A673 (cell line): ENCODE measurements around the gene PTGIS. TPM values are rescaled to one million over a fixed set of nuclear protein-coding genes. Genes with fewer than 3 reads are reported as not detected.

Experiments used
- BruUV-seq: library from RNA; stranded (reverse); fragments of 400-500 nt; replicated peaks from 2 replicates; lab custom pipeline; 2021; lab: Mats Ljungman, UMichigan
- CTCF ChIA-PET: fragments of 300-600 bp; sonication (Branson Sonifier 250); formaldehyde crosslinking; loops from one replicate; lab custom pipeline; 2022; ENCODE audit warnings: antibody characterized with exemption; lab: Charles Lee
- POLR2A ChIA-PET: fragments of 300-600 bp; sonication (Branson Sonifier 250); formaldehyde crosslinking; loops from one replicate; lab custom pipeline; 2022; ENCODE audit warnings: antibody characterized with exemption; ENCODE audit not compliant: low non-redundant PET; lab: Charles Lee
- DNase-seq: peaks from one replicate; pipeline ENCODE4 v3.0.0-alpha.2; 2015; ENCODE audit warnings: low spot score
- H3K27ac ChIP-seq: fragments of 200-600 bp; sonication (generic); 2 replicates; pipeline ENCODE4 v1.5.1; 2016; ENCODE audit warnings: mixed run types, low read depth, mild to moderate bottlenecking, mixed read lengths, antibody characterized with exemption, low read length; ENCODE audit not compliant: poor library complexity, severe bottlenecking
- H3K27me3 ChIP-seq: fragments of 200-600 bp; sonication (generic); replicated peaks from 2 replicates; pipeline ENCODE4 v1.6.1; 2017; ENCODE audit warnings: mixed run types, low read depth, mild to moderate bottlenecking, mixed read lengths, antibody characterized with exemption, low read length; ENCODE audit not compliant: insufficient read depth, poor library complexity
- H3K36me3 ChIP-seq: fragments of 200-600 bp; sonication (generic); 2 replicates; pipeline ENCODE4 v1.6.1; 2016; ENCODE audit warnings: mixed run types, mild to moderate bottlenecking, mixed read lengths, antibody characterized with exemption, low read length; ENCODE audit not compliant: insufficient read depth, poor library complexity, severe bottlenecking
- H3K4me1 ChIP-seq: fragments of 200-600 bp; sonication (generic); 2 replicates; pipeline ENCODE4 v1.6.1; 2017; ENCODE audit warnings: mixed run types, mild to moderate bottlenecking, mixed read lengths, antibody characterized with exemption, low read length; ENCODE audit not compliant: insufficient read depth, poor library complexity, severe bottlenecking
- H3K4me3 ChIP-seq: fragments of 200-600 bp; sonication (generic); 2 replicates; pipeline ENCODE4 v1.5.1; 2016; ENCODE audit warnings: low read depth, mixed run types, mild to moderate bottlenecking, mixed read lengths, low read length; ENCODE audit not compliant: poor library complexity, severe bottlenecking
- H3K9me3 ChIP-seq: fragments of 200-600 bp; sonication (generic); 2 replicates; pipeline ENCODE4 v1.6.1; 2016; ENCODE audit warnings: mixed run types, low read depth, mild to moderate bottlenecking, mixed read lengths, antibody characterized with exemption, low read length; ENCODE audit not compliant: poor library complexity, severe bottlenecking
- EZH2 ChIP-seq: fragments of 200-600 bp; sonication (generic); IDR thresholded peaks from 2 replicates; pipeline ENCODE4 v1.6.1; 2017; ENCODE audit warnings: borderline replicate concordance, low read depth, mild to moderate bottlenecking, mixed read lengths, antibody characterized with exemption, low read length; ENCODE audit not compliant: poor library complexity, severe bottlenecking
- intact Hi-C: fragments of 100-400 bp; cut with micrococcal nuclease; formaldehyde crosslinking; loops from one replicate; pipeline ENCODE4 v1.10.0; 2022; ENCODE audit not compliant: unreplicated experiment
- total RNA-seq: library from RNA; stranded (reverse); gene quantifications from 2 replicates; pipeline ENCODE4 v1.2.3, GENCODE V29; 2021
- TF ChIP-seq, protein P1 (sequence below): fragments of 300-800, 200-600 bp; sonication (generic); conservative IDR thresholded peaks from 2 replicates; pipeline ENCODE4 v1.5.1; 2017; ENCODE audit warnings: low read depth, mild to moderate bottlenecking, antibody characterized with exemption, low read length, moderate library complexity, mixed read lengths

The PTGIS gene
- total RNA-seq, 1 experiment from 2014 or later, result not detected

DNA sequence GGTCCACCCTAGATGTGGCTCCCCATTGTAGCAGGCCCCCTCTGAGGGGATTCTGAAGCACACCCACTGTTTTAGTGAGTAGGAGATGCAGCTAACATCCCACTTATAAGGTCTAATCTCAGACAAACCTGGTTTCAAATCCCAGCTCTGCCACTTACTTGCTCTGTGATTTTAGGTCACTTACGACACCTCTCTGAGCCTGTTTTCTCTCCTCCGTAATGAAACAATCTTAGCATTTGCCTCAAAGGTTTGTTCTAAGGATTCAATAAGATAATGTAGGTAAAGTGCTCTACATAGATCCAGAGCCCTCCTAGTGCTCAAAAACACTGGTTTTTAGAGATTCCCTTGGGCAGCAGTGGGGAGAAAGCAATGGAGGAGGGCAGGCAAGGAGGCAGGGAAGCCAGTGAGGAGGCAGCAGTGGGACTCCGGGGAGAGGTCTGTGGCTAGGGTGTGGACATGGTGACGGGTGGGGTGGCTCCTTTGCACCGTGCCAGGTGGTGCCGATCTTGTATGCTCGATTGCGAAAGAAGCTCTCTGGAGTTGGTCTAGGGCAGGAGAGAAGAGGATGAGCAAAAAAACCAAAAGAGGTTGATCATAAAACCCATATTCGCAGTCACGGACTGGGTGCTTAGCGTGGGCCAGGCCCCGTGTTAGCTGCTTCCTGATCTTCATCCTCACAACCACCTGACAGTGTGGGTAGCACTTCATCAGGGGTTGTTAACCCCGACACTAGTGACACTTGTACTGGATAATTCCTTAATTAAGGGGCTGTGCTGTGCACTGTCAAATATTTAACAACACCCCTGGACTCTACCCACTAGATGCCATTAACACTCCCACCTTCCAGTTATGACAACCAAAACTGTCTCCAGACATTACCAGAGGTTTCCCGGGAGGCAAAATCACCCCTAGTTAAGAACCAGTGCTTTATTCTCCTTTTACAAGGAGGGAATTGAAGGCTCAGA, 16.8 kb upstream of the PTGIS start:
- H3K4me3 ChIP-seq, result no peak overlapping the region
- TF ChIP-seq, protein P1, sequence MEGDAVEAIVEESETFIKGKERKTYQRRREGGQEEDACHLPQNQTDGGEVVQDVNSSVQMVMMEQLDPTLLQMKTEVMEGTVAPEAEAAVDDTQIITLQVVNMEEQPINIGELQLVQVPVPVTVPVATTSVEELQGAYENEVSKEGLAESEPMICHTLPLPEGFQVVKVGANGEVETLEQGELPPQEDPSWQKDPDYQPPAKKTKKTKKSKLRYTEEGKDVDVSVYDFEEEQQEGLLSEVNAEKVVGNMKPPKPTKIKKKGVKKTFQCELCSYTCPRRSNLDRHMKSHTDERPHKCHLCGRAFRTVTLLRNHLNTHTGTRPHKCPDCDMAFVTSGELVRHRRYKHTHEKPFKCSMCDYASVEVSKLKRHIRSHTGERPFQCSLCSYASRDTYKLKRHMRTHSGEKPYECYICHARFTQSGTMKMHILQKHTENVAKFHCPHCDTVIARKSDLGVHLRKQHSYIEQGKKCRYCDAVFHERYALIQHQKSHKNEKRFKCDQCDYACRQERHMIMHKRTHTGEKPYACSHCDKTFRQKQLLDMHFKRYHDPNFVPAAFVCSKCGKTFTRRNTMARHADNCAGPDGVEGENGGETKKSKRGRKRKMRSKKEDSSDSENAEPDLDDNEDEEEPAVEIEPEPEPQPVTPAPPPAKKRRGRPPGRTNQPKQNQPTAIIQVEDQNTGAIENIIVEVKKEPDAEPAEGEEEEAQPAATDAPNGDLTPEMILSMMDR, result no peak
- no peak for TF ChIP-seq EZH2
- peaks cover 19% of the 10 kb centered on the region for H3K27me3 ChIP-seq
- ChIA-PET CTCF (no interaction called here), POLR2A (no interaction called here)
- H3K27ac ChIP-seq, result no peak overlapping the region
- no peaks in the 10 kb centered on the region for H3K4me1 ChIP-seq
- no peak for DNase-seq
- H3K9me3 ChIP-seq, result peaks cover 6% of the 10 kb centered on the region
- no peaks in the 10 kb centered on the region for H3K36me3 ChIP-seq
- intact Hi-C loops, result no loop called here
- BruUV-seq, result no TSS peak

DNA sequence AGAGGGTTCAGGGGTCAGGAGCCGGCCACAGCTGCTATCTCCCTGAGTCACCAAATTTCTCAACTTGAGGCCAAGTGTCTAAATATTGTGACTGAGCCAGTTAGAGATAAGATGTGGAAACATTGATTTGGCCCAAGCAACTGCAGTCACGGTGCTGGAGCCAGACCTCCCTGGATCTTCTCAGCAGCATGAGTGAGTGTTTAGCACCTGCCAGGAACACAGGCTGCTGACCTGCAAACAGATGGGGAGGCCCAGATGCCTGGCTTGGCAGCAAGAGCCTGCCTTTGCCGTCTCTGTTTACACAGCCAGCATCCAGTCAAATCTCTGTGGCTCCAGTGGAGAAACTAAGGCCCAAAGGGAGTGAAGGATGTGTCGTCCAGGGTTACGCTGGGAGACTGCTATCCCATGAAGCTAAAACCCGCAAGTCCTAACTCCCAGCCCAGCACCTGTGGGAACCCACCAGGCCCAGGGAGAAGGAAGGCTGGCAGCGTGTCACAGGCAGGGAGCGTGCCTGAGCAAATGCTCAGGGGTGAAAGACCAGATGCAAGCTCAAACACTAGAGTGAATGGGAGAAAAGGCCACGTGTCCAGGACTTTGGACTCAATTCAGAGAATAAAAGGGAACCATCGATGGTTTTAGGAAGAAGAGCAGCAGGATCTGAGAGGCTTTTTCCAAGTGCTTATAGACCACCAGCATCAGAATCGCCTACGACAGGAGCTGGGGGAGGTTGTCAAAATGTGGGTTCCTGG, 15.9 kb upstream of the PTGIS start:
- H3K4me3 ChIP-seq, result no peak overlapping the region
- DNase-seq, result no peak
- no TSS peak for BruUV-seq
- H3K36me3 ChIP-seq, result no peaks in the 10 kb centered on the region
- H3K27me3 ChIP-seq, result peaks cover 19% of the 10 kb centered on the region
- no peak overlapping the region for H3K27ac ChIP-seq
- POLR2A ChIA-PET, result no interaction called here
- TF ChIP-seq, protein P1, result no peak
- no peak for TF ChIP-seq EZH2
- intact Hi-C loops, result no loop called here
- peaks cover 6% of the 10 kb centered on the region for H3K9me3 ChIP-seq
- CTCF ChIA-PET, result no interaction called here
- H3K4me1 ChIP-seq, result no peaks in the 10 kb centered on the region

DNA sequence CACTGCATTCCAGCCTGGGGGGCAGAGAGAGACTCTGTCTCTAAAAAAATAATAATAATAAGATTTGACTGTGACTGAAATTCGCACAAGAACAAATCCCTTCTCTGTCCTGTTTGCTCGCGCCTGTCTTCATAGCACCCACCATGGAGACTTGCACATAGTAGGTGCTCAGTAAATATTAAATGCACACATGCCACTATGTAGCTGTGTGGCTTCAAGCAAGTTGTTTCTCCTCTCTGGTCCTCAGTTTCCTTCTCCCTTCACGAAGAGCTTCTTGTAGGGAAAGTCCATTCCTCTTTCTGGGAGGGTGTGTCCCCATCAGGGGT, 15.4 kb upstream of the PTGIS start:
- ChIA-PET POLR2A (no interaction called here), CTCF (no interaction called here)
- Histone ChIP-seq H3K4me1 (no peaks in the 10 kb centered on the region), H3K4me3 (no peak overlapping the region), H3K9me3 (peaks cover 6% of the 10 kb centered on the region), H3K27ac (no peak overlapping the region), H3K27me3 (peaks cover 16% of the 10 kb centered on the region), H3K36me3 (no peaks in the 10 kb centered on the region)
- no TSS peak for BruUV-seq
- intact Hi-C loops, result no loop called here
- no peak for DNase-seq
- no peak for TF ChIP-seq EZH2
- TF ChIP-seq, protein P1, result no peak
